Measurements from ENCODE around the gene TOMM7. TPM values are rescaled to one million over a fixed set of nuclear protein-coding genes. Genes with fewer than 3 reads are reported as not detected.
A peak's percentile ranks its signal among the peaks of the same experiment; 100 is the strongest.

TOMM7 gene
- 1,000 to 10,000 TPM in 1 of 4 donors, 100 to 1,000 TPM in 2, 10 to 100 TPM in 1; 14.5 to 1,156 (median 144) TPM for total RNA-seq

GRCh38 chr7:22822486-22823141, at the start of gene TOMM7:
Gene TOMM7, minus strand, starts transcription at chr7:22822849. Its CDS starts 70 bp downstream, at chr7:22822779.
- TF ChIP-seq CTCF (IDR thresholded peaks at IDR 0.05) (peak; percentile 37 to 70 (median 52)), POLR2AphosphoS5 (IDR thresholded peaks at IDR 0.05) (peak; percentile 82 to 91 (median 91)), EP300 (IDR thresholded peaks at IDR 0.05; ENCODE audit: low read depth) (no peak), POLR2A (IDR thresholded peaks at IDR 0.05) (peak; percentile 74)
- H3K27me3 ChIP-seq: peaks cover 23% of the 10 kb centered on the region
- peak within 1 kb of the TSS; percentile 80 to 90 (median 84) for H3K27ac ChIP-seq
- H3K4me1 ChIP-seq: peaks cover 0 to 28% (median 12%) of the 10 kb centered on the region in 4 donors
- no peaks in the 10 kb centered on the region for H3K9me3 ChIP-seq
- DNase-seq: peak; percentile 92
- H3K4me3 ChIP-seq: peak within 1 kb of the TSS; percentile 69 to 95 (median 78)
- in situ Hi-C loops (cut with MboI; ENCODE audit: low pct_ligation_motif_present in 1 of 4, low pct_unique_long_range_greater_than_20kb in 1 of 4, low sequenced_read_pairs in 3 of 4) (no loop called here), intact Hi-C loops (cut with DNase I; ENCODE audit: low total_unique reads) (no loop called here)
- WGBS, 2 donors (ENCODE audit: low coverage in 1 of 2): 0 to 1% methylated on average over 1 to 38 of the region's 38 CpGs
- H3K36me3 ChIP-seq: peaks cover 0 to 3% (median 0%) of the 10 kb centered on the region in 4 donors

- H3K27me3 ChIP-seq: no peaks in the 10 kb centered on the region
- no peak overlapping the region for H3K27ac ChIP-seq
- H3K4me3 ChIP-seq: no peak overlapping the region
- WGBS, 2 donors (ENCODE audit: low coverage in 1 of 2): 61 to 64% methylated on average over 4 to 7 of the region's 7 CpGs
- in situ Hi-C loops (cut with MboI; ENCODE audit: low pct_ligation_motif_present in 1 of 4, low pct_unique_long_range_greater_than_20kb in 1 of 4, low sequenced_read_pairs in 3 of 4): no loop called here
- no peaks in the 10 kb centered on the region for H3K4me1 ChIP-seq
- intact Hi-C loops (cut with DNase I; ENCODE audit: low total_unique reads): no loop called here
- no peak for TF ChIP-seq EP300 (IDR thresholded peaks at IDR 0.05; ENCODE audit: low read depth)
- no peak for TF ChIP-seq CTCF (IDR thresholded peaks at IDR 0.05)
- TF ChIP-seq POLR2AphosphoS5 (IDR thresholded peaks at IDR 0.05): no peak
- TF ChIP-seq POLR2A (IDR thresholded peaks at IDR 0.05): no peak
- DNase-seq: no peak
- no peaks in the 10 kb centered on the region for H3K36me3 ChIP-seq
- no peaks in the 10 kb centered on the region for H3K9me3 ChIP-seq
These were observed 49.6 kb upstream of the TOMM7 start for GRCh38 chr7:22872096-22872807.

- Histone ChIP-seq H3K27me3 (no peaks in the 10 kb centered on the region), H3K9me3 (no peaks in the 10 kb centered on the region), H3K4me3 (no peak overlapping the region), H3K27ac (no peak overlapping the region), H3K36me3 (no peaks in the 10 kb centered on the region), H3K4me1 (no peaks in the 10 kb centered on the region)
- intact Hi-C loops (cut with DNase I; ENCODE audit: low total_unique reads) (no loop called here), in situ Hi-C loops (cut with MboI; ENCODE audit: low pct_ligation_motif_present in 1 of 4, low pct_unique_long_range_greater_than_20kb in 1 of 4, low sequenced_read_pairs in 3 of 4) (no loop called here)
- DNase-seq: no peak
- TF ChIP-seq POLR2AphosphoS5 (IDR thresholded peaks at IDR 0.05) (no peak), POLR2A (IDR thresholded peaks at IDR 0.05) (no peak), EP300 (IDR thresholded peaks at IDR 0.05; ENCODE audit: low read depth) (no peak), CTCF (IDR thresholded peaks at IDR 0.05) (no peak)
These were observed 49.0 kb upstream of the TOMM7 start for GRCh38 chr7:22871661-22872060.

GRCh38 chr7:22868509-22868908, 45.9 kb upstream of the TOMM7 start:
- TF ChIP-seq POLR2AphosphoS5 (IDR thresholded peaks at IDR 0.05): no peak
- no peak for TF ChIP-seq EP300 (IDR thresholded peaks at IDR 0.05; ENCODE audit: low read depth)
- no peak for TF ChIP-seq CTCF (IDR thresholded peaks at IDR 0.05)
- no peak for TF ChIP-seq POLR2A (IDR thresholded peaks at IDR 0.05)
- no peak overlapping the region for H3K27ac ChIP-seq
- no peaks in the 10 kb centered on the region for H3K9me3 ChIP-seq
- no peak for DNase-seq
- no peaks in the 10 kb centered on the region for H3K27me3 ChIP-seq
- H3K4me1 ChIP-seq: no peaks in the 10 kb centered on the region
- 76% methylated on average over 1 of the region's 1 CpG; no CpG with 5 or more reads in 1 of the 2 donors for WGBS, 2 donors (ENCODE audit: low coverage in 1 of 2)
- H3K4me3 ChIP-seq: no peak overlapping the region
- in situ Hi-C loops (cut with MboI; ENCODE audit: low pct_ligation_motif_present in 1 of 4, low pct_unique_long_range_greater_than_20kb in 1 of 4, low sequenced_read_pairs in 3 of 4): no loop called here
- no peaks in the 10 kb centered on the region for H3K36me3 ChIP-seq
- intact Hi-C loops (cut with DNase I; ENCODE audit: low total_unique reads): no loop called here
